NCI-H82 treated with DMSO at 0.1 percent for 48 hours (cell line): ENCODE data around the gene TTLL6.
"Not testable (repeated sequence)": the region's sequence is repeated elsewhere in the genome, so short reads cannot be mapped to it uniquely, and the experiment has no call there.

Experiments used
- DNase-seq: peaks from one replicate; lab custom pipeline; 2025; ENCODE audit not compliant: unreplicated experiment; lab: John Stamatoyannopoulos, UW

TTLL6 gene

GRCh38 chr17:48816438-48816773, 623 bp downstream of the TTLL6 start:
- DNase-seq = no peak

- DNase-seq = no peak
Observed at GRCh38 chr17:48815311-48815710, 1.7 kb downstream of the TTLL6 start.

- no peak for DNase-seq
Observed at GRCh38 chr17:48814504-48814903, 2.5 kb downstream of the TTLL6 start.

GRCh38 chr17:48812001-48812400, 5.0 kb downstream of the TTLL6 start:
- DNase-seq = no peak

- DNase-seq = no peak
Observed at GRCh38 chr17:48809182-48809581, 7.8 kb downstream of the TTLL6 start.

GRCh38 chr17:48804936-48805411, 12.1 kb downstream of the TTLL6 start:
- DNase-seq = peak; percentile 71

GRCh38 chr17:48800626-48801217, 16.3 kb downstream of the TTLL6 start:
- DNase-seq = no peak

GRCh38 chr17:48799069-48799723, 17.8 kb downstream of the TTLL6 start:
- no peak for DNase-seq

GRCh38 chr17:48796163-48796522, 20.9 kb downstream of the TTLL6 start:
- DNase-seq = not testable (repeated sequence)

- no peak for DNase-seq
Observed at GRCh38 chr17:48795444-48796162, 21.4 kb downstream of the TTLL6 start.

- DNase-seq = no peak
Observed at GRCh38 chr17:48792033-48792798, 24.8 kb downstream of the TTLL6 start.

GRCh38 chr17:48791128-48792032, 25.6 kb downstream of the TTLL6 start:
- DNase-seq = no peak

GRCh38 chr17:48790607-48791127, 26.4 kb downstream of the TTLL6 start:
- DNase-seq = no peak

GRCh38 chr17:48787828-48788227, 29.2 kb downstream of the TTLL6 start:
- no peak for DNase-seq

- no peak for DNase-seq
Observed at GRCh38 chr17:48779421-48779820, 37.6 kb downstream of the TTLL6 start.

- DNase-seq = no peak
Observed at GRCh38 chr17:48776602-48777001, 40.4 kb downstream of the TTLL6 start.

GRCh38 chr17:48773245-48773644, 43.8 kb downstream of the TTLL6 start:
- no peak for DNase-seq

GRCh38 chr17:48770954-48771353, 46.1 kb downstream of the TTLL6 start:
- no peak for DNase-seq

- DNase-seq = no peak
Observed at GRCh38 chr17:48769009-48769675, 47.9 kb downstream of the TTLL6 start.

GRCh38 chr17:48767263-48767774, 49.7 kb downstream of the TTLL6 start:
- no peak for DNase-seq
